Esophagus muscularis mucosa (tissue), 4 donors: Measurements from ENCODE around the gene PDK1. TPM values are rescaled to one million over a fixed set of nuclear protein-coding genes. Genes with fewer than 3 reads are reported as not detected.

ENCODE experiments used
- DNase-seq: peaks from one replicate; pipeline ENCODE4 v3.0.0-alpha.2; 2017; ENCODE audit errors: extremely low spot score
- H3K27ac ChIP-seq, 4 donors: fragments of 200-600 bp; sonication (generic); replicated peaks in 1 of 4; 1 replicate in 3 of 4; 2 replicates in 1 of 4; pipeline ENCODE4 v1.5.1; 2016 to 2019; ENCODE audit warnings: mild to moderate bottlenecking in 1 of 4
- H3K27me3 ChIP-seq, 4 donors: fragments of 200-600 bp; sonication (generic); one replicate each; pipeline versions ENCODE4 v1.5.1 to v1.6.0; 2016 to 2019
- H3K36me3 ChIP-seq, 4 donors: fragments of 200-600 bp; sonication (generic); one replicate each; pipeline ENCODE4 v1.5.1; 2016 to 2019
- H3K4me1 ChIP-seq, 4 donors: fragments of 200-600 bp; sonication (generic); one replicate each; pipeline ENCODE4 v1.5.1; 2016 to 2019
- H3K4me3 ChIP-seq, 4 donors: fragments of 200-600 bp; sonication (generic); 1 replicate in 2 of 4; 2 replicates in 2 of 4; pipeline ENCODE4 v1.5.1; 2016 to 2019; ENCODE audit warnings: mild to moderate bottlenecking in 4 of 4, moderate library complexity in 1 of 4
- H3K9me3 ChIP-seq, 4 donors: fragments of 200-600 bp; sonication (generic); 1 replicate in 3 of 4; 2 replicates in 1 of 4; pipeline ENCODE4 v1.5.1; 2016 to 2019
- EP300 ChIP-seq: sonication (generic); formaldehyde crosslinking; IDR thresholded peaks from one replicate; pipeline ENCODE4 v1.6.1; 2017; ENCODE audit warnings: antibody characterized with exemption
- POLR2A ChIP-seq: fragments of 450-650 bp; IDR thresholded peaks from one replicate; pipeline ENCODE4 v1.6.1; 2017; ENCODE audit warnings: antibody characterized with exemption, moderate library complexity, mild to moderate bottlenecking, low read depth
- POLR2AphosphoS5 ChIP-seq, 2 donors: sonication (generic); formaldehyde crosslinking; IDR thresholded peaks; one replicate each; pipeline ENCODE4 v1.6.1; 2017; ENCODE audit warnings: antibody characterized with exemption in 2 of 2
- WGBS: methylation state at CpG from one replicate; pipeline ENCODE4 v1.1.5; 2018; 5-methylcytosine and 5-hydroxymethylcytosine counted together
- intact Hi-C: fragments of 100-400 bp; cut with DNase I; formaldehyde crosslinking; loops from one replicate; pipeline ENCODE4 v1.15.1; 2023
- total RNA-seq, 4 donors: library from RNA; depleted of rRNA; stranded (reverse); fragments of >200 nt; gene quantifications; one replicate each; pipeline versions ENCODE4 v1.1.0 to v1.2.1, GENCODE V29; 2016
- TF ChIP-seq, protein P1 (sequence below), 3 experiments: fragments of 200-600 bp in 2 of 3; fragments of 450-650 bp in 1 of 3; sonication (generic) in 2 of 3; IDR thresholded peaks; one replicate each; pipeline ENCODE4 v1.5.1; 2017 to 2019; ENCODE audit warnings: antibody characterized with exemption in 3 of 3, mild to moderate bottlenecking in 2 of 3, moderate library complexity in 1 of 3

Gene PDK1
- total RNA-seq, 4 donors from 2014 or later: 5.1 to 15.8 (median 11.2) TPM

DNA sequence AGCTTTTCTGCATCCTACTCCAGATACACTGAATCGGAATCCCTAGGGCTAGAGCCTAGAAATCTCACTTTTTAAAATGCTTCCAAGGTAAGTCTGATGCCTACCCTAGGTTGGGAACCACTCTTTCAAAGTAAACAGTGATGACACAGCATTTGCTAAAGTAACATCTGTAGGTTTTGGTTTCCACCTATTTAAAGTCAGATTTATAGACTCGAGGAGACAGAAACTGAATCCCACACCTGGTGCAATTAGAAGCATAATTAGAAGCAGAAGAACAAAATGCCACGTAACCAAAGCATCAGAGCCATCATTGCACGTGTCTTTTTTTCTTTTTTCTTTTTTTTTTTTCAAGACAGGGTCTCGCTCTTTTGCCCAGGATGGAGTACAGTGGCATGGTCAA, 40.9 kb downstream of the PDK1 start:
- intact Hi-C loops: loop anchor here (10.0 kb wide), 1 partner anchor 118 kb away; no protein-coding TSS in a partner anchor
- Histone ChIP-seq H3K36me3 (peaks cover 23 to 36% (median 25%) of the 10 kb centered on the region in 4 donors), H3K4me3 (no peak overlapping the region), H3K27me3 (no peaks in the 10 kb centered on the region), H3K4me1 (no peaks in the 10 kb centered on the region), H3K9me3 (no peaks in the 10 kb centered on the region), H3K27ac (no peak overlapping the region)
- WGBS: 84% methylated on average over 5 of the region's 5 CpGs
- no peak for DNase-seq
- TF ChIP-seq POLR2A (no peak), POLR2AphosphoS5 (IDR thresholded peaks at IDR 0.05) (no peak), EP300 (no peak)
- TF ChIP-seq, protein P1, sequence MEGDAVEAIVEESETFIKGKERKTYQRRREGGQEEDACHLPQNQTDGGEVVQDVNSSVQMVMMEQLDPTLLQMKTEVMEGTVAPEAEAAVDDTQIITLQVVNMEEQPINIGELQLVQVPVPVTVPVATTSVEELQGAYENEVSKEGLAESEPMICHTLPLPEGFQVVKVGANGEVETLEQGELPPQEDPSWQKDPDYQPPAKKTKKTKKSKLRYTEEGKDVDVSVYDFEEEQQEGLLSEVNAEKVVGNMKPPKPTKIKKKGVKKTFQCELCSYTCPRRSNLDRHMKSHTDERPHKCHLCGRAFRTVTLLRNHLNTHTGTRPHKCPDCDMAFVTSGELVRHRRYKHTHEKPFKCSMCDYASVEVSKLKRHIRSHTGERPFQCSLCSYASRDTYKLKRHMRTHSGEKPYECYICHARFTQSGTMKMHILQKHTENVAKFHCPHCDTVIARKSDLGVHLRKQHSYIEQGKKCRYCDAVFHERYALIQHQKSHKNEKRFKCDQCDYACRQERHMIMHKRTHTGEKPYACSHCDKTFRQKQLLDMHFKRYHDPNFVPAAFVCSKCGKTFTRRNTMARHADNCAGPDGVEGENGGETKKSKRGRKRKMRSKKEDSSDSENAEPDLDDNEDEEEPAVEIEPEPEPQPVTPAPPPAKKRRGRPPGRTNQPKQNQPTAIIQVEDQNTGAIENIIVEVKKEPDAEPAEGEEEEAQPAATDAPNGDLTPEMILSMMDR (IDR thresholded peaks at IDR 0.05): no peak

DNA sequence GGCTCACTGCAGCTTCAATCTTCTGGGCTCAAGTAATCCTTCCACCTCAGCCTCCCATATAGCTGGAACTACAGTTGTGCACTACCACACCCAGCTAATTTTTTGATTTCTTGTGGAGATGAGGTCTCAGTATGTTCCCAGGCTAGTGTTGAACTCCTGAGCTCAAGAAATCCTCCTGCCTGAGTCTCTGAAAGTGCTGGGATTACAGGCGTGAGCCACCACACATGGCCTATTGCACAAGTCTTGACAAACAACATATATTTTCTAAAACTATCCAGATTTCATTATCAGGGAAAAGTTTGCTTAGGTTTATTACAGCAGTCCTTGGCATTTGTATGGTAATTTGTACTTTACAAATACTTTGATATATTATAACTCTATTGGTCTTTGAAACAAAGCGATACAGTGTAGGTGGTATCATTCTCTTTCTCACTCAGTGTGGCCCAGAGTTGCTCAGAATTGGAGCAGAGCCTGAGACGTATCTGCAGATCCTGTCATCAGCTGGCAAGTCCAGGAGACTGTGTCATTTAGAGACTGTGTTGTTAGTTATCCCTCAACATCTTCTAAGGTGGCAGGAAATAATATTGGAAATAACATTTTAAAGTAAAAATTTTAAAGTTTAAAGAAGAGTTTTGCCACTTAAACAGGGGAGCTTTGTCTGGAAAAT, 41.4 kb downstream of the PDK1 start:
- peaks cover 23 to 36% (median 25%) of the 10 kb centered on the region in 4 donors for H3K36me3 ChIP-seq
- no peaks in the 10 kb centered on the region for H3K4me1 ChIP-seq
- no peak overlapping the region for H3K27ac ChIP-seq
- no peak overlapping the region for H3K4me3 ChIP-seq
- DNase-seq: no peak
- intact Hi-C loops: loop anchor here (10.0 kb wide), 1 partner anchor 117 kb away; no protein-coding TSS in a partner anchor
- 97% methylated on average over 3 of the region's 3 CpGs for WGBS
- TF ChIP-seq EP300 (no peak), POLR2AphosphoS5 (IDR thresholded peaks at IDR 0.05) (no peak), POLR2A (no peak)
- TF ChIP-seq, protein P1 (IDR thresholded peaks at IDR 0.05): no peak
- no peaks in the 10 kb centered on the region for H3K9me3 ChIP-seq
- H3K27me3 ChIP-seq: no peaks in the 10 kb centered on the region

DNA sequence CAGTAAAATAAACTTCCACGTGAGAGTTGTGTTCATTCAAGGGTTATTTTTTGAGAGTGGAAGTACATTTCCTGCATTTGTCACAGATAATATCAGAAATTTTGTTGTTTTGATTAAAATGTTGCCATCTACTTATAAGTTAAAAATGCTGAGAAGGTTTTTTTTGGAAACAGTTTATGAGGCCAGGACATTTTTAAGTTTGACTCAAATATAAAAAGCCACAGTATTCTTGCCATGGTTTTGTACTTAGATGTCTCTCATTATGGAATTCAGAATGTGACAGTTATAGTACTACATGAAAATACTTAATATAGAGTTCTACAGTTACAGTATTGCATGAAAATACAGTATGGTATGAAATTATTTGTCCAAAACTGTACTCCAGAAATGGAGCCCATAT, 44.1 kb downstream of the PDK1 start:
- Histone ChIP-seq H3K4me1 (no peaks in the 10 kb centered on the region), H3K36me3 (peaks cover 20 to 32% (median 26%) of the 10 kb centered on the region in 4 donors), H3K4me3 (no peak overlapping the region), H3K9me3 (no peaks in the 10 kb centered on the region), H3K27ac (no peak overlapping the region), H3K27me3 (no peaks in the 10 kb centered on the region)
- intact Hi-C loops: loop anchor here (10.0 kb wide), 1 partner anchor 115 kb away; no protein-coding TSS in a partner anchor
- TF ChIP-seq EP300 (no peak), POLR2AphosphoS5 (IDR thresholded peaks at IDR 0.05) (no peak), POLR2A (no peak)
- TF ChIP-seq, protein P1 (IDR thresholded peaks at IDR 0.05): no peak
- 57% methylated on average over 1 of the region's 1 CpG for WGBS
- DNase-seq: no peak

DNA sequence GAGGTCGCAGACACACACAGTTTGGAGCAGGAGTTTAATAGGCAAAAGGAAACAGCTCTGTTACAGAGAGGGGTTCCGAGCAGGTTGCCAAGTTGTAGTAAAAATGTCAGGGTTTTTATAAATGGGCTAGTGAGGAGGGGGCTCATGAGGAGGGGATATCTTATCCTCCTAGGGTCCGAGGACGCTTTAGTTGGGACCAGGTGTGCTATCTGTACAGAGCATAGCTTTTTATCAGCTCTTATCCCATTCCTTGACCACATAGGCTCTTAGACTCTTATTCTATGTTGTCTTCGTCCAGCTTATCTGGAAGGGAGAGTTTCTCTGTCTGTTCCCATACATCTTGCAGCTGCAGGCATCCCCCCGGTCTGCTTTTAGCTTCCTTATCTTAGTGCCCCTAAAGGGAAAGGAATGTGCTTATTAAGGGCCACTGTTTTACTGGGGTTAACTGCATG, 44.7 kb downstream of the PDK1 start:
- H3K36me3 ChIP-seq: peaks cover 14 to 27% (median 24%) of the 10 kb centered on the region in 4 donors
- no peaks in the 10 kb centered on the region for H3K9me3 ChIP-seq
- TF ChIP-seq POLR2AphosphoS5 (IDR thresholded peaks at IDR 0.05) (no peak), EP300 (no peak), POLR2A (no peak)
- TF ChIP-seq, protein P1 (IDR thresholded peaks at IDR 0.05): no peak
- no peaks in the 10 kb centered on the region for H3K27me3 ChIP-seq
- intact Hi-C loops: no loop called here
- H3K4me3 ChIP-seq: no peak overlapping the region
- WGBS: 89% methylated on average over 6 of the region's 6 CpGs
- DNase-seq: no peak
- no peaks in the 10 kb centered on the region for H3K4me1 ChIP-seq
- H3K27ac ChIP-seq: no peak overlapping the region
